ENCODE results near the gene MINDY2. TPM values are rescaled to one million over a fixed set of nuclear protein-coding genes. Genes with fewer than 3 reads are reported as not detected.
"Not testable (repeated sequence)": the region's sequence is repeated elsewhere in the genome, so short reads cannot be mapped to it uniquely, and the experiment has no call there.

Gene MINDY2
- total RNA-seq, 2 donors from 2014 or later, result 20.1 to 30.0 TPM

GRCh38 chr15:58875343-58875742, 104.2 kb downstream of the MINDY2 start:
- Histone ChIP-seq H3K27me3 (no peaks in the 10 kb centered on the region), H3K27ac (no peak overlapping the region), H3K4me3 (no peak overlapping the region), H3K36me3 (peaks cover 25% of the 10 kb centered on the region), H3K9me3 (no peaks in the 10 kb centered on the region), H3K4me1 (no peaks in the 10 kb centered on the region)
- DNase-seq (ENCODE audit: low spot score), result no peak
- no peak for TF ChIP-seq CTCF (IDR thresholded peaks at IDR 0.05)

- H3K27me3 ChIP-seq, result no peaks in the 10 kb centered on the region
- no peaks in the 10 kb centered on the region for H3K4me1 ChIP-seq
- H3K27ac ChIP-seq, result no peak overlapping the region
- H3K36me3 ChIP-seq, result peaks cover 37% of the 10 kb centered on the region
- no peaks in the 10 kb centered on the region for H3K9me3 ChIP-seq
- no peak overlapping the region for H3K4me3 ChIP-seq
- no peak for DNase-seq (ENCODE audit: low spot score)
- no peak for TF ChIP-seq CTCF (IDR thresholded peaks at IDR 0.05)
Measured at GRCh38 chr15:58876306-58877106, 105.4 kb downstream of the MINDY2 start.

DNA sequence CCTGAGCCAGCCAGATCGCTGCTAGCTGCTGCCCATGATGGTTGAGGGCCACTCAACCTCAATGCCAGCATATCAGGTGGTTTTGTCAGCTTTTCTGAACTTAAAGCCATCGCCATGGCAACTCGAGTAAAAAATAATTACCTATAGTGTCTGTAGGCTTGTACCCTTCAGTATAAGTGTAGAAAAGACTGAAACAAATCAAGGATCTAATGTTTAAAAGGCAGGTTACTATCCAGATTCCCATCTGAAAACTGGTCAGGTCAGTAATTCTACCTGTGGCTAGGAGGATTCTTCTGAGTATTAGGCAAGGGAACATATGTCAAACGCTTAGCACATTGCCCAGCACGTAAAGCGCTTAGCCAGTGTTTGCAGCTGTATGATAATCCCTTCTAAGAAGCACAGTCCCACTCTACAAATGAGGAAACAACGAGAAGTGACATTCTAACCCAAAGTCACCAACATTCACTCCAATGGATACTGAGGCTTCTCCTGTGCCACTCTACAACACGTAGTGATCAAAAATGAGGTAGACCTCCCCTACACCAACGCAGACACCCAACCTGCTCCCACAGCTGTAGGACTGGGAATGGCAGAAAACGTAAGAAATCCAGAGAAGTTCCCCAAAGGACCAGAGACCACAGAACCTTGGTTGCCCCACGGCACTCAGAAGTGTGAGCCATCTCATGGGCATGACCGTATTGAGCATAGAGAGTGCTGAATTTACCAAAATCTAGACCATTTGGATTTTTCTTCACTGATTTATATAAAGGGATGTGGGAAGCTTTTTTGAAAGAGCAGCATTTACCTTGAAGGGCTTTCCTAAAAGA, 107.1 kb downstream of the MINDY2 start:
- Histone ChIP-seq H3K27me3 (no peaks in the 10 kb centered on the region), H3K36me3 (peaks cover 51% of the 10 kb centered on the region), H3K27ac (no peak overlapping the region), H3K4me1 (no peaks in the 10 kb centered on the region), H3K9me3 (no peaks in the 10 kb centered on the region), H3K4me3 (no peak overlapping the region)
- TF ChIP-seq CTCF (IDR thresholded peaks at IDR 0.05), result no peak
- no peak for DNase-seq (ENCODE audit: low spot score)

DNA sequence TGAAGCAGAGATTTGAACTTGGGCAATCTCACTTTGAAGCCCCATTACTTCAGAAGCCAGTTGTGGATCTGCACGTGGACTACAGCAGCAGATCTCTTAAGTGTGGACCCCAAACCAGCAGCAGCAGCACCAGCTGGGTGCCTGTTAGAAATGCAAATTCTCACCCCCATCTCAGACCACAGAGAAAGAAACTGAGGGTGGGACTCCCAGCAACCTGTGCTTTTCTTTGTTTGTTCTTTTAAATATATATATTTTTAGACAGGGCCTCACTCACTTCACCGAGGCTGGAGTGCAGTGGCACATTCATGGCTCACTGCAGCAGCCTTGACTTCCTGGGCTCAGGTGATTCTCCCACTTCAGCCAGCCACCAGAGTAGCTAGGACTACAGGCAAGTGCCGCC, 109.2 kb downstream of the MINDY2 start:
- Histone ChIP-seq H3K9me3 (no peaks in the 10 kb centered on the region), H3K27me3 (no peaks in the 10 kb centered on the region), H3K27ac (no peak overlapping the region), H3K4me1 (no peaks in the 10 kb centered on the region), H3K4me3 (no peak overlapping the region), H3K36me3 (peaks cover 72% of the 10 kb centered on the region)
- no peak for DNase-seq (ENCODE audit: low spot score)
- no peak for TF ChIP-seq CTCF (IDR thresholded peaks at IDR 0.05)

- DNase-seq (ENCODE audit: low spot score), result no peak
- Histone ChIP-seq H3K27me3 (no peaks in the 10 kb centered on the region), H3K4me1 (no peaks in the 10 kb centered on the region), H3K27ac (no peak overlapping the region), H3K36me3 (peaks cover 88% of the 10 kb centered on the region), H3K9me3 (no peaks in the 10 kb centered on the region), H3K4me3 (no peak overlapping the region)
- TF ChIP-seq CTCF (IDR thresholded peaks at IDR 0.05), result no peak
Measured at GRCh38 chr15:58882243-58882642, 111.1 kb downstream of the MINDY2 start.

DNA sequence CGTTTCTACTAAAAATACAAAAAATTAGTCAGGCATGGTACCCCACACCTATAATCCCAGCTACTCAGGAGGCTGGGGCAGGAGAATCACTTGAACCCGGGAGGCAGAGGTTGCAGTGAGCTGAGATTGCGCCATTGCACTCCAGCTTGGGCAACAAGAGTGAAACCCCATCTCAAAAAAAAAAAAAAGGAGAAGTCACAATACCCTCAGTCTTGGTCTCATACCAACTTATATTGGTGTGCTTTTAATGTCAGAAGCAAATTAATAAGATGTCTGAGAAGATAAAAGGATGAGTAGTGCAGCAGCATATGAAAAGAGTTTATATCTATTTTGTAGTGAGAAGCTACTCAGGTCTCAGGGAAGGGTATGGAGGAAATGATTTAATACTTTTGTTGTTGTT, 112.8 kb downstream of the MINDY2 start:
- not testable (repeated sequence) for H3K9me3 ChIP-seq; H3K27ac ChIP-seq; H3K4me1 ChIP-seq; H3K27me3 ChIP-seq; DNase-seq (ENCODE audit: low spot score); H3K4me3 ChIP-seq
- H3K36me3 ChIP-seq, result peaks cover 92% of the 10 kb centered on the region

All from right atrium auricular region (tissue), 2 donors.